ENCODE measurements around the gene MAF. TPM values are rescaled to one million over a fixed set of nuclear protein-coding genes. Genes with fewer than 3 reads are reported as not detected.

The MAF gene
- total RNA-seq, 1 donor from 2014 or later = 60.0 TPM

DNA sequence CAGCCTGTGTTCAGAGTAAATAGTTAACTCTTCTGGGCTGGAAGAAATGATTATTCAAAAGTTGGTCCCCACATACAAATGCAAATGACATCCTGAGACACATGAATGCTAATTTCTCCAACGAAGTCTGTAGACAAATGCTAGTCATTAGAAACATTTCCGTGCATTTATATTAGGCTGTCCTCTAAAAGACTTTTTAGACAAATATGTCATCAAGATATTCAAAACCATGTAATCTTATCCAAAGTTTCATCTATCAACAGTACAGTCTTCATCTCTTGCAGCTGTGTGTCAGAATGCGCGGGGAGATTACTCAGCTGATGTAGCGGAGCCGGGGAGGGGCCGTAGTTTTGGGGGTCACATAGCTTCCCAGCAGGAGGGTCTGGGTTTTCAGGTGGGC lies 33.8 kb upstream of the MAF start:
- no peak for ATAC-seq
- intact Hi-C loops (cut with DNase I) = no loop called here

DNA sequence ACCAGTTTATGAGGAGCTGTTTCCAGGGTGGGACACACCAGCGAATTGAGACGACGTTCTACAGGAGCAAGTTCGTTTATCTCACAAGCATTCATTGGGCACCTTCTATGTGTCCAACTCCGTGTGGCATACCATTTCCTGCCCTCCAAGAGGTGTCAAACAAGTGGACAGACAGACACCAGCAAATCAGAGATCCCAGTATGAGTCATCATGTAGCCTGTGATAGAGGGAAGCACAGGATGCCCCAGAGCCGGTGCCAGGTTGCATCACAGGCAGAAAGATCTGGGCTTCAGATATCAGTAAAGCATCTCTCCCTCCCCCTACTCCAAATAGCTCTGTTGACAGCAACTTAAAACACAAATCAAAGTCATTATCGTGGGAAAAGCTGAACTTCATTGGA lies 31.8 kb upstream of the MAF start:
- intact Hi-C loops (cut with DNase I) = no loop called here
- no peak overlapping the region for H3K27ac ChIP-seq
- no peak for DNase-seq

More for the DNA sequence above, 33.8 kb upstream of the MAF start:
- no peak overlapping the region for H3K4me3 ChIP-seq
- H3K9me3 ChIP-seq = no peaks in the 10 kb centered on the region
- TF ChIP-seq, protein P1, sequence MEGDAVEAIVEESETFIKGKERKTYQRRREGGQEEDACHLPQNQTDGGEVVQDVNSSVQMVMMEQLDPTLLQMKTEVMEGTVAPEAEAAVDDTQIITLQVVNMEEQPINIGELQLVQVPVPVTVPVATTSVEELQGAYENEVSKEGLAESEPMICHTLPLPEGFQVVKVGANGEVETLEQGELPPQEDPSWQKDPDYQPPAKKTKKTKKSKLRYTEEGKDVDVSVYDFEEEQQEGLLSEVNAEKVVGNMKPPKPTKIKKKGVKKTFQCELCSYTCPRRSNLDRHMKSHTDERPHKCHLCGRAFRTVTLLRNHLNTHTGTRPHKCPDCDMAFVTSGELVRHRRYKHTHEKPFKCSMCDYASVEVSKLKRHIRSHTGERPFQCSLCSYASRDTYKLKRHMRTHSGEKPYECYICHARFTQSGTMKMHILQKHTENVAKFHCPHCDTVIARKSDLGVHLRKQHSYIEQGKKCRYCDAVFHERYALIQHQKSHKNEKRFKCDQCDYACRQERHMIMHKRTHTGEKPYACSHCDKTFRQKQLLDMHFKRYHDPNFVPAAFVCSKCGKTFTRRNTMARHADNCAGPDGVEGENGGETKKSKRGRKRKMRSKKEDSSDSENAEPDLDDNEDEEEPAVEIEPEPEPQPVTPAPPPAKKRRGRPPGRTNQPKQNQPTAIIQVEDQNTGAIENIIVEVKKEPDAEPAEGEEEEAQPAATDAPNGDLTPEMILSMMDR (IDR thresholded peaks at IDR 0.05) = no peak
- H3K4me1 ChIP-seq = no peaks in the 10 kb centered on the region
- no peak for DNase-seq
- H3K27me3 ChIP-seq (ENCODE audit: low read depth) = no peaks in the 10 kb centered on the region
- H3K36me3 ChIP-seq = no peaks in the 10 kb centered on the region
- H3K27ac ChIP-seq = no peak overlapping the region

DNA sequence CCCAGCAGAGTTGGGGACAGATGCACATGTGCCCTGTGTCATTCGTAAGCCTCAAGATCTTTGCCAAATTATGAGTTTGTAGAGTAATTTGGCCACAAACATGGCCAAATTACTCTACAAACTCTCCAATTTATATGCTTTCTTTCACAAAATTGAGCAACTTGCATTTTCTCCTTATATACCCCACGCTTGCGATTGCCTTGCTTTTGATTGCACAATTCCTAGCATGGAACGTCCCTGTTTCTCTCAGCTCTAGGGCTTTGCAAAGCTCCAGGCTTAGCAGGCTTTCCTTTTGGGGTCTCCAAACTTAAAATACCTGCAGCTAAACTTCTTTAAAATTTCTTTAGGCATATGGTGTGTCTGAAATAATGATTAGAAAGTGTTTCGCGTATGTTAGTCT lies 28.5 kb upstream of the MAF start:
- no peaks in the 10 kb centered on the region for H3K4me1 ChIP-seq
- TF ChIP-seq, protein P1 (IDR thresholded peaks at IDR 0.05) = no peak
- intact Hi-C loops (cut with DNase I) = no loop called here

More for the DNA sequence above, 31.8 kb upstream of the MAF start:
- TF ChIP-seq, protein P1 (IDR thresholded peaks at IDR 0.05) = no peak
- H3K27me3 ChIP-seq (ENCODE audit: low read depth) = no peaks in the 10 kb centered on the region
- H3K9me3 ChIP-seq = no peaks in the 10 kb centered on the region
- no peaks in the 10 kb centered on the region for H3K4me1 ChIP-seq
- ATAC-seq = no peak
- H3K36me3 ChIP-seq = no peaks in the 10 kb centered on the region
- no peak overlapping the region for H3K4me3 ChIP-seq

DNA sequence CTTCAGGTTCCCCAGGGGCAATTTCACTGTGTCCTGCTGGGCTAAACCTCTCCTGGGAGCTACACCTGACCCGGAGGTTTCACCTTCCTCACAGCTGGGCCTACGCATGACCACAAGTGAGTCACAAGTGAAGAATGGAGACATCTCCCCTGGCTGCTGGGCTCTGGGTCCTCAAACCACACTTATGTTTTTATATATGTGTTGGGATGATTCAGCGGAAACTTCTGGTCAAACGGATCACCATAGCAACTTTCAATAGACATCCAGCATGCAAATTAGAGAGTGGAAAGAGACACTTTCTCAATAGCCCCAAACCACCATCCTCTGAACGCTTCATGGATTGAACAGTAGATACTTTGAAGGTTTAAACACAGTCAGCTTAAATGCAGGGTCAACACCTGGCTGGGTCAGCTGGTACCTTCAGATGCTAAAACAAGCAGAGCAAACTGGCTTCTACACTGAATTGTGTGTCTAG lies 28.0 kb upstream of the MAF start:
- no peaks in the 10 kb centered on the region for H3K27me3 ChIP-seq (ENCODE audit: low read depth)
- ATAC-seq (no peak), DNase-seq (no peak)
- H3K36me3 ChIP-seq = no peaks in the 10 kb centered on the region
- TF ChIP-seq, protein P1 (IDR thresholded peaks at IDR 0.05) = no peak
- H3K9me3 ChIP-seq = no peaks in the 10 kb centered on the region
- intact Hi-C loops (cut with DNase I) = no loop called here
- no peaks in the 10 kb centered on the region for H3K4me1 ChIP-seq
- no peak overlapping the region for H3K4me3 ChIP-seq
- no peak overlapping the region for H3K27ac ChIP-seq

More for the DNA sequence above, 28.5 kb upstream of the MAF start:
- Histone ChIP-seq H3K27ac (no peak overlapping the region), H3K9me3 (no peaks in the 10 kb centered on the region), H3K27me3 (ENCODE audit: low read depth) (no peaks in the 10 kb centered on the region), H3K36me3 (no peaks in the 10 kb centered on the region), H3K4me3 (no peak overlapping the region)
- ATAC-seq (no peak), DNase-seq (no peak)

DNA sequence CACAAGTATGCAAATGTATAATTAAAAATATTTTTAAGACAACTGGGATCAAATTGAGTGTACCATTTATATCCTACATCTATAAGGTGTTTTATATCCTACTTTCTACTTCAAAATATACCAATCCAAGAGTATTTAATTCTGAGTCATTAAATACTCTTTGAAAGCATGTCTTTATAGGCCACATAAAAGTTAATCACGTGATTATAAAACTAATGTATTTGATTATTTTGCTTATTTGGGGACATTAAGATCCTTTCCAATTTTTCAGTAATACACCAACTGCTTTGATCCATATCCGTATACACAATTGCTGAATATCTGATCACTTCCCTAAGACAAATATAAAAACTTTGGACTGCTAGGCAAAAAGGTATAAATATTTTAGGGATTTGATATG lies 26.6 kb upstream of the MAF start:
- ATAC-seq = no peak
- Histone ChIP-seq H3K27ac (no peak overlapping the region), H3K27me3 (ENCODE audit: low read depth) (no peaks in the 10 kb centered on the region)

More for the DNA sequence above, 26.6 kb upstream of the MAF start:
- Histone ChIP-seq H3K36me3 (no peaks in the 10 kb centered on the region), H3K4me3 (no peak overlapping the region), H3K4me1 (no peaks in the 10 kb centered on the region), H3K9me3 (no peaks in the 10 kb centered on the region)
- DNase-seq = no peak
- TF ChIP-seq, protein P1 (IDR thresholded peaks at IDR 0.05) = no peak
- intact Hi-C loops (cut with DNase I) = no loop called here

Measured in lower lobe of right lung (tissue), 2 donors.